Mesothelial cell of epicardium (in vitro differentiated cells): ENCODE measurements around the gene TMEM204. TPM values are rescaled to one million over a fixed set of nuclear protein-coding genes. Genes with fewer than 3 reads are reported as not detected.

Experiments
- DNase-seq, 2 experiments: peaks; one replicate each; pipeline ENCODE4 v3.0.0; 2021; ENCODE audit warnings: low spot score in 2 of 2; ENCODE audit not compliant: unreplicated experiment in 2 of 2
- H3K27ac Mint-ChIP-seq: 2 replicates; pipeline ENCODE4 v1.8.0; 2021; ENCODE audit warnings: mixed read lengths
- H3K27me3 Mint-ChIP-seq: 2 replicates; pipeline ENCODE4 v1.8.0; 2021; ENCODE audit warnings: low read depth, mixed read lengths
- H3K36me3 Mint-ChIP-seq: 2 replicates; pipeline ENCODE4 v1.8.0; 2021; ENCODE audit warnings: mixed read lengths
- H3K4me1 Mint-ChIP-seq: 2 replicates; pipeline ENCODE4 v1.8.0; 2021; ENCODE audit warnings: mixed read lengths
- H3K4me3 Mint-ChIP-seq: 2 replicates; pipeline ENCODE4 v1.8.0; 2021; ENCODE audit warnings: mild to moderate bottlenecking, moderate library complexity, mixed read lengths
- H3K9me3 Mint-ChIP-seq: 2 replicates; pipeline ENCODE4 v1.8.0; 2021; ENCODE audit warnings: mixed read lengths
- total RNA-seq: library from RNA; stranded (reverse); gene quantifications from 3 replicates; pipeline ENCODE4 v1.2.1, GENCODE V29; 2021
- TF ChIP-seq, protein P1 (sequence below): fragments of 200-600 bp; sonication (generic); IDR thresholded peaks from one replicate; pipeline ENCODE4 v1.5.0; 2021; ENCODE audit warnings: antibody characterized with exemption; ENCODE audit not compliant: unreplicated experiment

The TMEM204 gene
- total RNA-seq, 1 donor from 2014 or later, result 7.7 TPM

DNA sequence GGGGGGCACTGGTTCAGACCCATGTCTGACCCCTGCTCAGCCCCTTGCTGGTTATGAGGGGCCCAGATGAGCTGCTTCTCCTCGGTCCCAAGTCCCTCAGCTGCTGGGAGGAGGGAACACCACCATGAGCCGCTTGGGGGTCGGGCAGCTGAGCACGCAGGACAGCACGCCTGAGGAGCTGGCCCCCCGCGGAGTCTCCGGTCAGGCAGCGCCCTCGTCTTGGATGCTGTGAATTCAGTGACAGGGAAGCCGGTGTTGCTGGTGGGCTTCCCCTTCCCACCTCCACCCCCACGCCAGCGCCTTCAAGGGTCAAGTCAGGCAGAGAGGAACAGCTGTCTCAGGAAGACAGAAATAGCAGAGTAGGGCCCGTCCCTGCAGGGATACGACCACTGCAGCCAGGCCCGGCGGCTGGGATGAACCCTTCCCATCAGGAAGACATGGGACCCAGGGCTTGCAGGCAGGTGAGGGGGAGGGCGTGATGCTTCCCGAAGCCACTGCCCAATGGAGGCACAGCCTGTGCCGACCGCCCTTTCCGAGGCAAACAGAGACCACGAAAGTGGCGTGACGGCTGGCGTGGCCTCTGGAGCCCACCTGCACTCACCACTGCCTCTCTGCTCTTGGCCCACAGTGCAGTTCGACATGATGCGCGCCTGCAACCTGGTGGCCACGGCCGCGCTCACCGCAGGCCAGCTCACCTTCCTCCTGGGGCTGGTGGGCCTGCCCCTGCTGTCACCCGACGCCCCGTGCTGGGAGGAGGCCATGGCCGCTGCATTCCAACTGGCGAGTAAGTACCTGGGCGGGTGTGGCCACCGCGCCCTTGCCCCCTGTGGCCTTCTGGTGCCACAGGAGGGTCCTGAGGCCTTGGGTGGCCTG lies 8.1 kb downstream of the TMEM204 start:
- no peak for DNase-seq
- no peak overlapping the region for H3K4me3 Mint-ChIP-seq

DNA sequence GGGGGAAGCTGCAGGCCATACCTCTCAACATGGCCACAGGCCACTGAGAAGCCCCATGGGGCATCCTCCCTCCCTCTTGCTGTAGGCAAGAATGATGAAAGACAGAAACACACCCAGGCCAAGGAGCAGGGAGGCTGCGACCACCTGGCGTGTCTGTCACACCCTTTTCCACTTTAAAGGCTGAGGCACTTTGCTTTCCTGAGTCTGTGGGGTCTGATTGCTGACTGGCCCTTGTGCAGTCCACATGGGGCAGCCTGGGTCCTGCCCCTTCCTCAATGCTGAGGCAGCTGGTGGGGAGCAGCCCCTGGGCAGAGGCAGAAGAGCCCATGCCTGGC lies 8.7 kb downstream of the TMEM204 start:
- TF ChIP-seq, protein P1, sequence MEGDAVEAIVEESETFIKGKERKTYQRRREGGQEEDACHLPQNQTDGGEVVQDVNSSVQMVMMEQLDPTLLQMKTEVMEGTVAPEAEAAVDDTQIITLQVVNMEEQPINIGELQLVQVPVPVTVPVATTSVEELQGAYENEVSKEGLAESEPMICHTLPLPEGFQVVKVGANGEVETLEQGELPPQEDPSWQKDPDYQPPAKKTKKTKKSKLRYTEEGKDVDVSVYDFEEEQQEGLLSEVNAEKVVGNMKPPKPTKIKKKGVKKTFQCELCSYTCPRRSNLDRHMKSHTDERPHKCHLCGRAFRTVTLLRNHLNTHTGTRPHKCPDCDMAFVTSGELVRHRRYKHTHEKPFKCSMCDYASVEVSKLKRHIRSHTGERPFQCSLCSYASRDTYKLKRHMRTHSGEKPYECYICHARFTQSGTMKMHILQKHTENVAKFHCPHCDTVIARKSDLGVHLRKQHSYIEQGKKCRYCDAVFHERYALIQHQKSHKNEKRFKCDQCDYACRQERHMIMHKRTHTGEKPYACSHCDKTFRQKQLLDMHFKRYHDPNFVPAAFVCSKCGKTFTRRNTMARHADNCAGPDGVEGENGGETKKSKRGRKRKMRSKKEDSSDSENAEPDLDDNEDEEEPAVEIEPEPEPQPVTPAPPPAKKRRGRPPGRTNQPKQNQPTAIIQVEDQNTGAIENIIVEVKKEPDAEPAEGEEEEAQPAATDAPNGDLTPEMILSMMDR, result no peak
- Mint-ChIP-seq H3K27ac (no peak overlapping the region), H3K9me3 (no peaks in the 10 kb centered on the region), H3K4me1 (peaks cover 13% of the 10 kb centered on the region), H3K4me3 (no peak overlapping the region), H3K36me3 (peaks cover 5% of the 10 kb centered on the region), H3K27me3 (no peaks in the 10 kb centered on the region)
- DNase-seq, result no peak

More for the DNA sequence above, 8.1 kb downstream of the TMEM204 start:
- H3K9me3 Mint-ChIP-seq, result no peaks in the 10 kb centered on the region
- peaks cover 18% of the 10 kb centered on the region for H3K4me1 Mint-ChIP-seq
- H3K27ac Mint-ChIP-seq, result no peak overlapping the region
- H3K27me3 Mint-ChIP-seq, result no peaks in the 10 kb centered on the region
- peaks cover 5% of the 10 kb centered on the region for H3K36me3 Mint-ChIP-seq
- TF ChIP-seq, protein P1, result no peak

DNA sequence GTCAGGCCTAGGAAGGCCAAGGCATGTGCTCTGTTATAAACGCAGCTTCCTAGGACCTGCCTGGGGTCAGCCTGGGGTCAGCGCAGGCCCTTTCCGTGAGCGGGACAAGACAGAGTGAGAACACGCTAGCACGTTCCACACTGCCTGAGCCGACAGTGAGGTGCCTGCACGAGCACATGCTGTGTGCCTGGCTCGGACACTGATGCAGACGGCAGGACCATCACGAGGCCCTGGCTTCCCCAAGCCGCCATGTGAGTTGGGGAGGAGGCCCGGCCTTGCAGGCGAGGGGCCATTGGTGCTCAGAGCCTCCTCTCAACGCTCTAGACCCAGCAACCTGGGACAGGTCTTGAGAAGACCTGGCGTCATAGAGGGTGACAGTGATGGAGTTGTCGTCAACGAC lies 9.1 kb downstream of the TMEM204 start:
- Mint-ChIP-seq H3K36me3 (peaks cover 5% of the 10 kb centered on the region), H3K4me3 (no peak overlapping the region), H3K9me3 (no peaks in the 10 kb centered on the region), H3K27ac (no peak overlapping the region), H3K27me3 (no peaks in the 10 kb centered on the region), H3K4me1 (peaks cover 13% of the 10 kb centered on the region)
- DNase-seq, result no peak
- TF ChIP-seq, protein P1, result no peak

DNA sequence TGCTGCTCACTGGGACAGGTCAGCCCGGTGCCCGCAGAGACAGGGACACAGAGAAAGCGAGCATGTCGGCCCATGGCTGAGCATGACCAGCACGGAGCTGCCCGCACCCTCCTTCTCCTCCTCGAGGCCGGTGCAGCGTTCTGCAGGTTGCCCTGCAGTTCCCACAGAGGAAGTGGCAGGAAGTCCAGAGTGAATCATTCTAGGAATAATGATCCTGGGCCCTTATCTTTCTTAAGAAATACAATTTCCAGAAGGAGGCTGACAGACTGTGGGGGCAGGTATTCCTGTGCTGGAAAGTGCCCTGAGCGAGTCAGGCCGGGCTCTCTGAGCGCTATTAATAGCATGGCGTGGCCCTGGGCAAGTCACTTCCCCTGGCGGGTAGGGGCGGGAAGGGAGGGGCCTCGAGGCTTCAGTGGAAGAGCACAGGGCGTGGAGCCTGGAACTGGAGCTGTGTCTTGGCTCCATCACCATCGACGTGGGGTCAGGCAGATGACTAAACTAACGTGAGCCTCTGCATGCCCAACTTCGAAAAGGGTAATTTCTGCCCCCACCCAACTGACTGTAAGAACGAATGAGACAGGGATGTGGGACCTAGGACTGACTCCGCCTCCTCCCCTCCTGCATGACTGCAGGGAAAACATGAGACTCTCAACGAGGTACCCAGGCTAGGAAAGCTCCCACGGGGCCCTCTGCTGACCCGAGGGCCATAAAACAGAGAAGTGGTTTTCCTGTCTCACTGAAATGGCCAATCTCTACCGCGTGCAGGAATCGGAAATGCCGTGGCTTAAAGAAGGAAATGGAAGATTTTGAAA lies 9.8 kb downstream of the TMEM204 start:
- Mint-ChIP-seq H3K4me3 (no peak overlapping the region), H3K27me3 (no peaks in the 10 kb centered on the region), H3K27ac (peak overlapping the region; percentile 39), H3K36me3 (peaks cover 5% of the 10 kb centered on the region), H3K4me1 (peaks cover 13% of the 10 kb centered on the region), H3K9me3 (no peaks in the 10 kb centered on the region)
- DNase-seq, result no peak
- TF ChIP-seq, protein P1, result no peak

DNA sequence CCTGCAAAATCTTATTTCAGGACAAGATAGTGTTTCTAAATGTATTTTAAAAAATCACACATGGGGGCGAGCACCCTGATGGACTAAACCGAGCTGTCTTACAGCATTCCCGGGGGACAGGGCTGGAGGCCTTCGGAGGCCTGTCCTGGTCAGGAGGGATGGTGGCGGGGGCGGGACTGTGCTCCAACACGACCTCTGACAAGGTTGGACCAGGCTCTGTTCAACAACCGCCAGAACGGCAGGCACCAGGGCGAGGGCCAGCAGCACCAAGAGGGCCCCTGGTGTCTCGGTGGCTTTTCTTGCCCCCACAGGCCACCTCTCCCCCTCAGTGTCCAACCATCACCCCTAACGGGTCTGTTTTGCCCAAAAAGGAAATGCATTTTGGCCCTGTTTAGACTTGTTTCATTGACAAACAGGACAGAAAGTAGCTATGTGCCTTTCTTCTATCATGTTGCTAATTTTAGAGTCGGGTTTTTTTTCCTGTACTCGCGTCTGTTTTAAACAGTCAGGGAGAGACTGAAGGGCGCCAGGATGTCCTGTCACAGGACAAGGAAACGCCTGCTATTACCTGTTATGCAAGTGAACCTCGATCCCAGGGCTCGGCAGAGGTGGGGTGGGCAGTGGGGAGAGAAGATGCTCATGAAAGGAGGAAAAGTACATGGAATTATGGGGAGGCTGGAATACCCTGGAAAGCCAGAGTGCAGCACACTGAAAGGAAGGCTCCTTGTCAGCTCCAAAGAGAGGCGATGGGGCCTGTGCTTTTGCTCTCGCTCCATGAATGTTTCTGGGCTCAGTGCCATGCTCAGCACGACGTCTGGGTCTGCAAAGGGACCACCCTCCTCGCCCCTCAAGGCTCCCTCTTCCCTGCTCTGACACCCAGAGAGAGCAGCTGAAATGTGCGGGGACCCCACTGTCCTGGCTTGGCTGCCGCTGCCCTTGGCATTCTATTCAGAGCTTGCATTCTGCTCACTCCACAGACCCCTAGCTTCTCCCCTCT lies 11.9 kb downstream of the TMEM204 start:
- no peak overlapping the region for H3K4me3 Mint-ChIP-seq
- peaks cover 13% of the 10 kb centered on the region for H3K4me1 Mint-ChIP-seq
- H3K27me3 Mint-ChIP-seq, result no peaks in the 10 kb centered on the region
- no peak for DNase-seq
- peaks cover 15% of the 10 kb centered on the region for H3K36me3 Mint-ChIP-seq
- TF ChIP-seq, protein P1, result no peak
- H3K27ac Mint-ChIP-seq, result peak overlapping the region; percentile 26
- H3K9me3 Mint-ChIP-seq, result no peaks in the 10 kb centered on the region
